PC-9 (cell line): ENCODE measurements around the gene MADCAM1. TPM values are rescaled to one million over a fixed set of nuclear protein-coding genes. Genes with fewer than 3 reads are reported as not detected.

Experiments used
- Bru-seq: library from RNA; stranded (reverse); fragments of 400-500 nt; gene quantifications from one replicate; lab custom pipeline; 2021; lab: Mats Ljungman, UMichigan
- BruChase-seq, 2 experiments: library from RNA; stranded (reverse); fragments of 400-500 nt; gene quantifications; one replicate each; lab custom pipeline; 2021; lab: Mats Ljungman, UMichigan
- BruUV-seq: library from RNA; stranded (reverse); fragments of 400-500 nt; replicated peaks from 2 replicates; lab custom pipeline; 2021; lab: Mats Ljungman, UMichigan
- CTCF ChIA-PET: fragments of 300-600 bp; sonication (Branson Sonifier 250); formaldehyde crosslinking; loops from one replicate; lab custom pipeline; 2022; ENCODE audit warnings: antibody characterized with exemption; lab: Charles Lee
- POLR2A ChIA-PET: fragments of 300-600 bp; sonication (Branson Sonifier 250); formaldehyde crosslinking; loops from one replicate; lab custom pipeline; 2022; ENCODE audit warnings: antibody characterized with exemption; ENCODE audit not compliant: unreplicated experiment; lab: Charles Lee
- DNase-seq, 2 experiments: peaks; one replicate each; pipeline versions ENCODE4 v3.0.0 to v3.0.0-alpha.2; 2015 to 2022; ENCODE audit warnings: mixed read lengths in 1 of 2
- H2AFZ ChIP-seq: fragments of 200-600 bp; sonication (generic); 2 replicates; pipeline ENCODE4 v1.8.1; 2017; ENCODE audit warnings: antibody characterized with exemption
- H3F3A ChIP-seq: fragments of 200-600 bp; sonication (generic); 2 replicates; pipeline ENCODE4 v1.8.1; 2017; ENCODE audit warnings: antibody characterized with exemption, mild to moderate bottlenecking, low read depth; ENCODE audit not compliant: insufficient read depth
- H3K27ac ChIP-seq: fragments of 200-600 bp; sonication (generic); 2 replicates; pipeline ENCODE4 v1.6.1; 2016; ENCODE audit warnings: mixed run types
- H3K27me3 ChIP-seq: fragments of 200-600 bp; sonication (generic); 2 replicates; pipeline ENCODE4 v1.6.1; 2016; ENCODE audit warnings: low read depth, mixed run types; ENCODE audit not compliant: insufficient read depth
- H3K36me3 ChIP-seq: fragments of 200-600 bp; sonication (generic); 2 replicates; pipeline ENCODE4 v1.6.1; 2016; ENCODE audit warnings: low read depth, mixed run types
- H3K4me1 ChIP-seq: fragments of 200-600 bp; sonication (generic); replicated peaks from 2 replicates; pipeline ENCODE4 v1.6.1; 2016; ENCODE audit warnings: mixed run types; ENCODE audit not compliant: insufficient read depth
- H3K4me2 ChIP-seq: fragments of 200-600 bp; sonication (generic); 2 replicates; pipeline ENCODE4 v1.6.1; 2017; ENCODE audit warnings: mixed run types
- H3K4me3 ChIP-seq: fragments of 200-600 bp; sonication (generic); 2 replicates; pipeline ENCODE4 v1.6.1; 2016; ENCODE audit warnings: mixed run types
- H3K79me2 ChIP-seq: fragments of 200-600 bp; sonication (generic); 2 replicates; pipeline ENCODE4 v1.6.1; 2017; ENCODE audit warnings: low read depth, mixed run types
- H3K9me2 ChIP-seq: fragments of 200-600 bp; sonication (generic); 2 replicates; pipeline ENCODE4 v1.8.1; 2017; ENCODE audit warnings: mild to moderate bottlenecking; ENCODE audit not compliant: insufficient read depth
- H3K9me3 ChIP-seq: fragments of 200-600 bp; sonication (generic); 2 replicates; pipeline ENCODE4 v1.8.1; 2016; ENCODE audit warnings: low read depth; ENCODE audit not compliant: insufficient read depth
- H4K20me1 ChIP-seq: fragments of 200-600 bp; sonication (generic); 2 replicates; pipeline ENCODE4 v1.8.1; 2017; ENCODE audit not compliant: insufficient read depth
- EZH2 ChIP-seq: fragments of 200-600 bp; sonication (generic); IDR thresholded peaks from 2 replicates; pipeline ENCODE4 v1.8.0; 2017; ENCODE audit warnings: antibody characterized with exemption, low read depth
- intact Hi-C: fragments of 100-400 bp; cut with micrococcal nuclease; formaldehyde crosslinking; loops from one replicate; pipeline ENCODE4 v1.10.0; 2022; ENCODE audit not compliant: unreplicated experiment
- long read RNA-seq: library from polyadenylated mRNA; stranded (forward); transcript quantifications from one replicate; pipeline ENCODE4 v2.0.0, GENCODE V29; 2022
- total RNA-seq: library from RNA; stranded (reverse); gene quantifications from 2 replicates; pipeline ENCODE4 v1.2.3, GENCODE V29; 2021
- TF ChIP-seq, protein P1 (sequence below): fragments of 200-600 bp; sonication (generic); conservative IDR thresholded peaks from 2 replicates; pipeline ENCODE4 v1.6.1; 2017; ENCODE audit warnings: mixed run types, antibody characterized with exemption, mild to moderate bottlenecking, moderate library complexity

Gene MADCAM1
- total RNA-seq (1.1 and 1.7 TPM in 2 replicates), Bru-seq, nascent RNA (percentile 19 among the genes with signal in this experiment), BruChase-seq, experiment 1, labeled RNA remaining after a 2-hour chase (percentile 17 among the genes with signal in this experiment), BruChase-seq, experiment 2, labeled RNA remaining after a 6-hour chase (percentile 24 among the genes with signal in this experiment)
- long read RNA-seq, partial matches to known transcripts: 0 of 23 reads
- long read RNA-seq, other reads (novel, unspliced or antisense): 23 of 23 reads

DNA sequence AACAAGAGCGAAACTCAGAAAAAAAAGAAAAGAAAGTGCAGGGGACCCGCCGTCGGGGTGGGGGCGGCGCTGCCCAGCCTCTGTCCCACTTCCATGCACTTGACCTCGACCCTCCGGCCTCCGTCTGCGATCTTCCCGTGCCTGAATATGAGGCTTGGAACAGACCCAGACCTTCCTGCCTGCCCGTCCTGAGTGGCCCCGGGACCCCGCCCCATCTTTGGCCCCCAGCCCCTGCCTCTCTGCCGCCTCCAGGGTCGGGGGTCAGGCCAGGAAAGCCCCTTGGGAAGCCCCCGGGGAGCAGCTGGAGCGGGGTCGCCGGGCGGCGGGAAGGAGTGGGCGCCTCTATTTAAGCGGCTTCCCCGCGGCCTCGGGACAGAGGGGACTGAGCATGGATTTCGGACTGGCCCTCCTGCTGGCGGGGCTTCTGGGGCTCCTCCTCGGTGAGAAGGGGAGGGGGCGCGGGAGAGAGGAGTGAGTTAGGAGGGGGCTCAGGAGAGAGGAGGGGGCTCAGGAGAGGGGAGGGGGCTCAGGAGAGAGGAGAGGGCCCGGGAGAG lies at the start of gene MADCAM1:
TSS of gene MADCAM1 (plus strand) at position 375 of the 554 bp plus-strand sequence. CDS start at position 389, 14 bp downstream.
- Histone ChIP-seq H2AFZ (no peak within 1 kb of the TSS), H3K36me3 (no peaks in the 10 kb centered on the region), H3K9me2 (no peaks in the 10 kb centered on the region), H3K9me3 (no peaks in the 10 kb centered on the region), H3F3A (peaks cover 37% of the 10 kb centered on the region), H3K4me2 (no peak within 1 kb of the TSS), H3K27ac (no peak within 1 kb of the TSS), H3K4me1 (no peaks in the 10 kb centered on the region), H3K79me2 (no peaks in the 10 kb centered on the region), H4K20me1 (no peaks in the 10 kb centered on the region), H3K27me3 (no peaks in the 10 kb centered on the region), H3K4me3 (no peak within 1 kb of the TSS)
- CTCF ChIA-PET: no interaction called here
- intact Hi-C loops: no loop called here
- no peak for DNase-seq
- POLR2A ChIA-PET: no interaction called here
- TF ChIP-seq, protein P1, sequence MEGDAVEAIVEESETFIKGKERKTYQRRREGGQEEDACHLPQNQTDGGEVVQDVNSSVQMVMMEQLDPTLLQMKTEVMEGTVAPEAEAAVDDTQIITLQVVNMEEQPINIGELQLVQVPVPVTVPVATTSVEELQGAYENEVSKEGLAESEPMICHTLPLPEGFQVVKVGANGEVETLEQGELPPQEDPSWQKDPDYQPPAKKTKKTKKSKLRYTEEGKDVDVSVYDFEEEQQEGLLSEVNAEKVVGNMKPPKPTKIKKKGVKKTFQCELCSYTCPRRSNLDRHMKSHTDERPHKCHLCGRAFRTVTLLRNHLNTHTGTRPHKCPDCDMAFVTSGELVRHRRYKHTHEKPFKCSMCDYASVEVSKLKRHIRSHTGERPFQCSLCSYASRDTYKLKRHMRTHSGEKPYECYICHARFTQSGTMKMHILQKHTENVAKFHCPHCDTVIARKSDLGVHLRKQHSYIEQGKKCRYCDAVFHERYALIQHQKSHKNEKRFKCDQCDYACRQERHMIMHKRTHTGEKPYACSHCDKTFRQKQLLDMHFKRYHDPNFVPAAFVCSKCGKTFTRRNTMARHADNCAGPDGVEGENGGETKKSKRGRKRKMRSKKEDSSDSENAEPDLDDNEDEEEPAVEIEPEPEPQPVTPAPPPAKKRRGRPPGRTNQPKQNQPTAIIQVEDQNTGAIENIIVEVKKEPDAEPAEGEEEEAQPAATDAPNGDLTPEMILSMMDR: no peak
- no peak for TF ChIP-seq EZH2
- BruUV-seq: no TSS peak

DNA sequence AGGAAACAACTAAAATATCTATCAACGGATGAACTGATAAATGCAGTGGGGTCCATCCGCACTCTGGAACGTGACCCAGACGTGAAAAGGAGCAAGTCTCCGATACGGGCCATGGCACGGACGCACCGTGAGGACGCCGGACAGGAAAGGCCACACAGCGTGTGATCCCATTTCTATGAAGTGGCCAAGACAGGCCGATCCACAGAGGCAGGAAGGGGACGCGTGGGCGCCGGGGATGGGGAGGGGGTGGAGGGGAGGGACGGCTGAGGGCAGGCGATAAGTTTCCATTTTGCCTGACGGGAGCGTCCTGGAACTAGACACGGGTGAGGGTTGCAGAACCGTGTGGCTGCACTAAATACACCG lies 49.2 kb upstream of the MADCAM1 start:
- no peak for DNase-seq
- no peaks in the 10 kb centered on the region for H3K9me3 ChIP-seq
- BruUV-seq: no TSS peak
- ChIA-PET POLR2A (no interaction called here), CTCF (no interaction called here)
- no peaks in the 10 kb centered on the region for H4K20me1 ChIP-seq
- no peaks in the 10 kb centered on the region for H3K36me3 ChIP-seq
- peaks cover 27% of the 10 kb centered on the region for H3K27me3 ChIP-seq
- no peaks in the 10 kb centered on the region for H3K4me1 ChIP-seq
- H3K4me2 ChIP-seq: no peak overlapping the region
- no peak overlapping the region for H3K27ac ChIP-seq
- H3K79me2 ChIP-seq: no peaks in the 10 kb centered on the region
- no peak overlapping the region for H3K4me3 ChIP-seq
- H3F3A ChIP-seq: peaks cover 11% of the 10 kb centered on the region; the same call in 1 of the 2 replicates
- H3K9me2 ChIP-seq: no peaks in the 10 kb centered on the region
- TF ChIP-seq, protein P1: no peak
- TF ChIP-seq EZH2: no peak
- no peak overlapping the region for H2AFZ ChIP-seq
- intact Hi-C loops: no loop called here

DNA sequence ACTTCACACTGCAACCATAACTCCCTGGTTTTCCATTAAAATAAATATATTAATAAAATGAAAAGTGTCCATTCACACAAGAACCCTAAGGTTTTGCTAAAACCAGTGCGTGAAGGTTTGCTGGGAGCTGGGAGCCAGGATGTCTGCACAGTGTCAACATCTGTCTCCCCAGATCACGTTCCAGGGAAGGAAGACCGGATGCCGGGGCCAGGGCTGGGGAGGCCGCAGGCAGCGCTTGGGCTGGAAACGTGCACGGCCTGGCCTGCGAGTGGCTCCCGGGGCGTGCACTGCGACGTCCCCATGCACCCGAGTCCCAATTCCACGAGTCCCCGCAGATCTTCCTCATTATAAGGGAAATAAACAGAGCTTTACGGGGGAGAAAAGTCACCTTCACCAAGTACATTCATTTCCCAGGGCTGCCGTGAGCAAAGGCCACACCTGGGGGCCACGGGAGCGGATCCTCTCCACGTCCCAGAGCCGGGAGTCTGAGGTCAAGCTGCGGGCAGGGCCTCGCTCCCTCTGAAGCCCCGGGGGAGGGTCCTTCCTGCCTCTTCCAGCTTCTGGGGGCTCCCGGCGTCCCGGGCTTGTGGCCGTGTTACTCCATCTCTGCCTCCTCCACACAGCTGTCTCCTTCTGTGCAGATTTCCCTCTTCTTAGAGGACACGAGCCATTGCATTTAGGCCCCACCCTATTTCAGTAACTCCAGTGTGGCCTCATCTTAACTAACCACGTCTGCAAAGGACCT lies 48.3 kb upstream of the MADCAM1 start:
- Histone ChIP-seq H3K27me3 (peaks cover 26% of the 10 kb centered on the region), H3K4me3 (no peak overlapping the region), H3K4me1 (no peaks in the 10 kb centered on the region), H3K9me3 (no peaks in the 10 kb centered on the region), H3K36me3 (no peaks in the 10 kb centered on the region), H3K79me2 (no peaks in the 10 kb centered on the region), H3F3A (peaks cover 11% of the 10 kb centered on the region; the same call in 1 of the 2 replicates), H3K27ac (no peak overlapping the region), H2AFZ (no peak overlapping the region), H4K20me1 (no peaks in the 10 kb centered on the region), H3K9me2 (no peaks in the 10 kb centered on the region), H3K4me2 (no peak overlapping the region)
- intact Hi-C loops: no loop called here
- no peak for DNase-seq
- BruUV-seq: no TSS peak
- POLR2A ChIA-PET: no interaction called here
- TF ChIP-seq EZH2: no peak
- TF ChIP-seq, protein P1: no peak
- CTCF ChIA-PET: no interaction called here
